HG02759 (cell line): ENCODE results near the gene CD300LG.
"Not testable (repeated sequence)": the region's sequence is repeated elsewhere in the genome, so short reads cannot be mapped to it uniquely, and the experiment has no call there.

Experiments
- ATAC-seq: cut with Tn5 transposase; IDR thresholded peaks from one replicate; pipeline ENCODE4 v1.9.1; 2021; ENCODE audit warnings: mild to moderate bottlenecking, moderate library complexity; ENCODE audit not compliant: unreplicated experiment

CD300LG gene

GRCh38 chr17:43823350-43824084 lies 23.5 kb upstream of the CD300LG start:
- ATAC-seq, result no peak

- no peak for ATAC-seq
Measured at GRCh38 chr17:43825567-43825966, 21.4 kb upstream of the CD300LG start.

- ATAC-seq, result no peak
Measured at GRCh38 chr17:43826206-43826605, 20.8 kb upstream of the CD300LG start.

- ATAC-seq, result no peak
Measured at GRCh38 chr17:43827596-43827995, 19.4 kb upstream of the CD300LG start.

GRCh38 chr17:43829738-43830137 lies 17.2 kb upstream of the CD300LG start:
- no peak for ATAC-seq

GRCh38 chr17:43830510-43831140 lies 16.4 kb upstream of the CD300LG start:
- no peak for ATAC-seq

GRCh38 chr17:43831633-43832032 lies 15.3 kb upstream of the CD300LG start:
- ATAC-seq, result no peak

GRCh38 chr17:43832168-43832975 lies 14.6 kb upstream of the CD300LG start:
- ATAC-seq, result no peak

GRCh38 chr17:43832976-43833829 lies 13.8 kb upstream of the CD300LG start, which contains the start of gene MPP3:
Gene MPP3 (minus strand): TSS chr17:43833146. CDS start chr17:43831906, 1,240 bp downstream.
- ATAC-seq, result no peak

- ATAC-seq, result no peak
Measured at GRCh38 chr17:43834106-43834505, 12.9 kb upstream of the CD300LG start.

GRCh38 chr17:43839670-43840108 lies 7.3 kb upstream of the CD300LG start:
- no peak for ATAC-seq

- no peak for ATAC-seq
Measured at GRCh38 chr17:43840814-43841213, 6.2 kb upstream of the CD300LG start.

GRCh38 chr17:43841282-43841681 lies 5.7 kb upstream of the CD300LG start:
- ATAC-seq, result no peak

GRCh38 chr17:43842091-43842974 lies 4.6 kb upstream of the CD300LG start:
- ATAC-seq, result not testable (repeated sequence)

- ATAC-seq, result no peak
Measured at GRCh38 chr17:43842975-43843325, 4.0 kb upstream of the CD300LG start.

- no peak for ATAC-seq
Measured at GRCh38 chr17:43844241-43844640, 2.7 kb upstream of the CD300LG start.

GRCh38 chr17:43845766-43846165 lies 1.2 kb upstream of the CD300LG start:
- no peak for ATAC-seq

- ATAC-seq, result no peak
Measured at GRCh38 chr17:43846221-43846712, 709 bp upstream of the CD300LG start.

- no peak for ATAC-seq
Measured at GRCh38 chr17:43848601-43849000, 1.6 kb downstream of the CD300LG start.

GRCh38 chr17:43849116-43849515 lies 2.1 kb downstream of the CD300LG start:
- ATAC-seq, result no peak
